DND-41 (cell line): ENCODE data around the gene LRP11.

ENCODE experiments used
- ATAC-seq: fragments of 200-7000 bp; cut with Tn5 transposase; 3 replicates; pipeline ENCODE4 v1.9.1; 2021; ENCODE audit warnings: low read depth; ENCODE audit not compliant: insufficient read depth
- DNase-seq: peaks from one replicate; pipeline ENCODE4 v3.0.0-alpha.2; 2020
- H2AFZ ChIP-seq: 2 replicates; pipeline ENCODE4 v1.6.0; 2012; ENCODE audit warnings: low read depth, low read length
- H3K27ac ChIP-seq: 2 replicates; pipeline ENCODE4 v1.5.1; 2012; ENCODE audit warnings: low read length, inconsistent platforms
- H3K27me3 ChIP-seq: fragments of 200-600 bp; sonication (generic); 2 replicates; pipeline ENCODE4 v1.6.0; 2012; ENCODE audit warnings: low read length, mild to moderate bottlenecking, inconsistent platforms; ENCODE audit not compliant: insufficient read depth, poor library complexity
- H3K36me3 ChIP-seq: 2 replicates; pipeline ENCODE4 v1.5.1; 2012; ENCODE audit warnings: low read length, inconsistent platforms; ENCODE audit not compliant: insufficient read depth
- H3K4me1 ChIP-seq: 2 replicates; pipeline ENCODE4 v1.5.1; 2012; ENCODE audit warnings: mild to moderate bottlenecking, low read length; ENCODE audit not compliant: insufficient read depth
- H3K4me2 ChIP-seq: 2 replicates; pipeline ENCODE4 v1.6.0; 2012; ENCODE audit warnings: mild to moderate bottlenecking, moderate library complexity, low read length, inconsistent platforms; ENCODE audit not compliant: insufficient read depth
- H3K4me3 ChIP-seq, 2 experiments: fragments of 200-600 bp in 1 of 2; shearing (Covaris generic) in 1 of 2; 2 replicates each; pipeline ENCODE4 v1.5.1; 2012 to 2016; ENCODE audit warnings: inconsistent platforms in 2 of 2, low read length in 2 of 2, mild to moderate bottlenecking in 2 of 2, low read depth in 1 of 2, moderate library complexity in 1 of 2
- H3K79me2 ChIP-seq: 2 replicates; pipeline ENCODE4 v1.6.0; 2012; ENCODE audit warnings: low read length, inconsistent platforms; ENCODE audit not compliant: insufficient read depth
- H3K9ac ChIP-seq: 2 replicates; pipeline ENCODE4 v1.6.0; 2012; ENCODE audit warnings: low read depth, mild to moderate bottlenecking, inconsistent platforms, low read length, moderate library complexity
- H3K9me3 ChIP-seq: 2 replicates; pipeline ENCODE4 v1.5.1; 2012; ENCODE audit warnings: low read length, moderate library complexity, mild to moderate bottlenecking, inconsistent platforms; ENCODE audit not compliant: insufficient read depth, severe bottlenecking
- H4K20me1 ChIP-seq: 2 replicates; pipeline ENCODE4 v1.6.0; 2012; ENCODE audit warnings: low read length; ENCODE audit not compliant: insufficient read depth
- EZH2 ChIP-seq: IDR thresholded peaks from 3 replicates; pipeline ENCODE4 v1.6.1; 2012; ENCODE audit warnings: borderline replicate concordance, low read depth, mild to moderate bottlenecking, moderate library complexity, low read length, inconsistent platforms; ENCODE audit not compliant: severe bottlenecking
- TF ChIP-seq, protein P1 (sequence below): IDR thresholded peaks from 2 replicates; pipeline ENCODE4 v1.5.1; 2012; ENCODE audit warnings: borderline replicate concordance, low read length, moderate library complexity, mild to moderate bottlenecking; ENCODE audit not compliant: poor library complexity, severe bottlenecking; ENCODE audit errors: extremely low read depth

The LRP11 gene

DNA sequence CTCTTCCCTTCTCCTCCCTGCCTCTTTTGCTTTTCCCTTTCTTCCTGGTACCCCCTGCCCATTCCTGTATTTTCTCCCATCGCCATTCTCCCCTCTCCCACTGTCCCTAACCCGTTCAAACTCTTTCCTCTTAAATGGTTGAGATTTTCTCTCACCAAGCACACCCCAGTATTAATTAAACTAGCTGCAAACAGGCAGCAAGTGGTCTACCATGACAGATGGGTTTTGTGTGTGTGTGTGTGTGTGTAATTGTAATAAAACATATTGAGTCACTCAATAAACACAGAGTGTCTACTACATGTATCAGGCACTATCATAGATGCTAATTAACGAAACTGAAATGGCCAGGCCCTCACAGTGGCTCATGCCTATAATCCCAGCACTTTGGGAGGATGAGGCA lies 27.1 kb upstream of the LRP11 start:
- H3K9me3 ChIP-seq, result no peaks in the 10 kb centered on the region
- no peak for TF ChIP-seq EZH2
- TF ChIP-seq, protein P1, sequence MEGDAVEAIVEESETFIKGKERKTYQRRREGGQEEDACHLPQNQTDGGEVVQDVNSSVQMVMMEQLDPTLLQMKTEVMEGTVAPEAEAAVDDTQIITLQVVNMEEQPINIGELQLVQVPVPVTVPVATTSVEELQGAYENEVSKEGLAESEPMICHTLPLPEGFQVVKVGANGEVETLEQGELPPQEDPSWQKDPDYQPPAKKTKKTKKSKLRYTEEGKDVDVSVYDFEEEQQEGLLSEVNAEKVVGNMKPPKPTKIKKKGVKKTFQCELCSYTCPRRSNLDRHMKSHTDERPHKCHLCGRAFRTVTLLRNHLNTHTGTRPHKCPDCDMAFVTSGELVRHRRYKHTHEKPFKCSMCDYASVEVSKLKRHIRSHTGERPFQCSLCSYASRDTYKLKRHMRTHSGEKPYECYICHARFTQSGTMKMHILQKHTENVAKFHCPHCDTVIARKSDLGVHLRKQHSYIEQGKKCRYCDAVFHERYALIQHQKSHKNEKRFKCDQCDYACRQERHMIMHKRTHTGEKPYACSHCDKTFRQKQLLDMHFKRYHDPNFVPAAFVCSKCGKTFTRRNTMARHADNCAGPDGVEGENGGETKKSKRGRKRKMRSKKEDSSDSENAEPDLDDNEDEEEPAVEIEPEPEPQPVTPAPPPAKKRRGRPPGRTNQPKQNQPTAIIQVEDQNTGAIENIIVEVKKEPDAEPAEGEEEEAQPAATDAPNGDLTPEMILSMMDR, result no peak
- no peak for DNase-seq
- H3K4me3 ChIP-seq, result no peak overlapping the region
- no peaks in the 10 kb centered on the region for H3K27me3 ChIP-seq
- no peaks in the 10 kb centered on the region for H3K79me2 ChIP-seq
- 0 out of 2 replicates have a peak, but pooled peaks cover 5% of the 10 kb centered on the region for H3K4me1 ChIP-seq
- H4K20me1 ChIP-seq, result no peaks in the 10 kb centered on the region
- no peaks in the 10 kb centered on the region for H3K36me3 ChIP-seq
- H3K4me2 ChIP-seq, result no peak overlapping the region
- H3K9ac ChIP-seq, result no peak overlapping the region
- ATAC-seq, result no peak
- no peak overlapping the region for H2AFZ ChIP-seq
- no peak overlapping the region for H3K27ac ChIP-seq

DNA sequence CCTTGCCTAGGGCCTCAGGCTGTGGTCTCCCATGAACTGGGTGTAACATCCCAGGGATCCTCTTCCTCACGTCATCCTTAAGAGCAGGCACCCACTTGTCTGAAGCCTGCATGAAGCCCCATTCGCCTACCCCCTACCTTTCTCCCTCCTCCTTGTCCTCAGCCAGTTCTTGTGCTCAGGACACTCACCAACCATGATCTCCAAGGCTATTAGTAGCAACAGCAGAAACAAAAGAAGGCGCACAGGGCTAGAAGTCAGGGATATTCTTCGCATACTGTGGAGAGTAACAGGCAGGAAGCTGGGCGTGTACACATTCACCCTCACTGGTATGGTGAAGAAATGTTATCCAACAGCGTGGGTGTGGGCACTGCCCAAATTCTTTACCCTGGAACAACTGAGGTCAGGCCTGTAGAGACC lies 26.5 kb upstream of the LRP11 start:
- Histone ChIP-seq H3K4me3 (no peak overlapping the region), H3K4me1 (0 out of 2 replicates have a peak, but pooled peaks cover 5% of the 10 kb centered on the region), H3K4me2 (no peak overlapping the region), H3K27ac (no peak overlapping the region), H4K20me1 (no peaks in the 10 kb centered on the region), H3K79me2 (no peaks in the 10 kb centered on the region), H3K9ac (no peak overlapping the region), H2AFZ (no peak overlapping the region), H3K9me3 (no peaks in the 10 kb centered on the region), H3K27me3 (no peaks in the 10 kb centered on the region), H3K36me3 (no peaks in the 10 kb centered on the region)
- DNase-seq (no peak), ATAC-seq (no peak)
- TF ChIP-seq, protein P1, result no peak
- no peak for TF ChIP-seq EZH2

DNA sequence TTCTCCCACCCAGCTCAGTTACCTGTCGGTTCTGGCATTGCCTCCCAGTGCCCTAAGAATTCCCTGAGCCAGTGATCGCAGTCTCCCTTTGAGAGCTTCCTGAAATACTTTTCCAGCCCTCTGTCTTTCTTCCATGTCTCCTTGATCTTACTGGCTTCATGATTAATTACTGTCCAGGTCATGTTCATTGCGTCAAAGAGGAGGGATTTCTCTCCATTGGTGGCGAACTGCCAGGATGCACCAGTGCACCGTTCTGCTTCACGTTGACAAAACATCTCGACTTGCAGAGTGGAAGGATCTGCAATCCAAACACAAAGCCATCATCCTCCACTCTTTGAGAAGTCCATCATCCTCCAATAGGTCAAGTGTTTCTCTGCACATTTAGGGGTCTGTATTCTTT lies 25.2 kb upstream of the LRP11 start:
- no peak overlapping the region for H3K27ac ChIP-seq
- ATAC-seq, result no peak

More for the DNA sequence above, 25.2 kb upstream of the LRP11 start:
- no peaks in the 10 kb centered on the region for H3K27me3 ChIP-seq
- H4K20me1 ChIP-seq, result no peaks in the 10 kb centered on the region
- H3K9me3 ChIP-seq, result no peaks in the 10 kb centered on the region
- no peaks in the 10 kb centered on the region for H3K79me2 ChIP-seq
- TF ChIP-seq, protein P1, result no peak
- TF ChIP-seq EZH2, result no peak
- H3K4me1 ChIP-seq, result 0 out of 2 replicates have a peak, but pooled peaks cover 5% of the 10 kb centered on the region
- no peaks in the 10 kb centered on the region for H3K36me3 ChIP-seq
- H3K4me3 ChIP-seq, result no peak overlapping the region
- H3K9ac ChIP-seq, result no peak overlapping the region
- no peak overlapping the region for H3K4me2 ChIP-seq
- no peak overlapping the region for H2AFZ ChIP-seq
- DNase-seq, result no peak
